Spleen (tissue), 11 donors: Measurements from ENCODE around the gene FBXO11. TPM values are rescaled to one million over a fixed set of nuclear protein-coding genes. Genes with fewer than 3 reads are reported as not detected.
A peak's percentile ranks its signal among the peaks of the same experiment; 100 is the strongest.

Experiments used
- DNase-seq: peaks from one replicate; pipeline ENCODE4 v3.0.0-alpha.2; 2020
- H3K27ac ChIP-seq, 8 donors: fragments of 200-600 bp; sonication (generic) in 7 of 8; 1 replicate in 4 of 8; 2 replicates in 4 of 8; pipeline versions ENCODE4 v1.5.0 to v1.8.0; 2016 to 2021; ENCODE audit warnings: inconsistent platforms in 4 of 8, mild to moderate bottlenecking in 4 of 8, moderate library complexity in 1 of 8
- H3K27me3 ChIP-seq, 7 donors: fragments of 200-600 bp; sonication (generic) in 6 of 7; replicated peaks in 1 of 7; 1 replicate in 4 of 7; 2 replicates in 3 of 7; pipeline versions ENCODE4 v1.5.0 to v1.8.0; 2016 to 2021; ENCODE audit warnings: inconsistent platforms in 3 of 7, mild to moderate bottlenecking in 1 of 7
- H3K36me3 ChIP-seq, 6 donors: fragments of 200-600 bp; sonication (generic) in 5 of 6; 1 replicate in 4 of 6; 2 replicates in 2 of 6; pipeline versions ENCODE4 v1.5.0 to v1.8.0; 2016 to 2021; ENCODE audit warnings: inconsistent platforms in 2 of 6
- H3K4me1 ChIP-seq, 6 donors: fragments of 200-600 bp; sonication (generic) in 5 of 6; 1 replicate in 3 of 6; 2 replicates in 3 of 6; pipeline versions ENCODE4 v1.5.0 to v1.8.0; 2016 to 2021; ENCODE audit warnings: inconsistent platforms in 3 of 6
- H3K4me3 ChIP-seq, 8 donors: fragments of 200-600 bp; sonication (generic) in 7 of 8; 1 replicate in 4 of 8; 2 replicates in 4 of 8; pipeline versions ENCODE4 v1.5.0 to v1.8.0; 2016 to 2021; ENCODE audit warnings: inconsistent platforms in 4 of 8, mild to moderate bottlenecking in 4 of 8, moderate library complexity in 2 of 8
- H3K9me3 ChIP-seq, 8 donors: fragments of 200-600 bp; sonication (generic) in 7 of 8; 1 replicate in 4 of 8; 2 replicates in 4 of 8; pipeline versions ENCODE4 v1.5.0 to v1.8.0; 2016 to 2021; ENCODE audit warnings: inconsistent platforms in 4 of 8
- POLR2A ChIP-seq, 3 donors: fragments of 450-650 bp; IDR thresholded peaks; one replicate each; pipeline ENCODE4 v1.5.1; 2017; ENCODE audit warnings: antibody characterized with exemption in 3 of 3, mild to moderate bottlenecking in 1 of 3
- POLR2AphosphoS5 ChIP-seq, 3 donors: sonication (generic); formaldehyde crosslinking; IDR thresholded peaks; one replicate each; pipeline ENCODE4 v1.5.1; 2017; ENCODE audit warnings: antibody characterized with exemption in 3 of 3
- WGBS, 5 donors: extraction: QIAGEN DNeasy Blood & Tissue Kit in 3 of 5; methylation state at CpG; one replicate each; pipeline versions ENCODE4 v1.1.5 to v1.1.7; 2013 to 2018; 5-methylcytosine and 5-hydroxymethylcytosine counted together
- intact Hi-C: fragments of 100-400 bp; cut with DNase I; formaldehyde crosslinking; loops from one replicate; pipeline ENCODE4 v1.15.0; 2023; ENCODE audit warnings: low total_unique reads
- polyA plus RNA-seq, 3 donors: library from polyadenylated mRNA; stranded (reverse); fragments of 200-250 nt; gene quantifications; one replicate each; pipeline ENCODE4 v1.2.1, GENCODE V29; 2013
- total RNA-seq, 7 donors: library from RNA; depleted of rRNA in 3 of 7; stranded (reverse); fragments of >200 nt in 3 of 7; fragmentation: NEBNext Ultra II Directional in 4 of 7; extraction: Animal tissue kit (Norgen Biotek cat#: 25700) in 4 of 7; gene quantifications; one replicate each; pipeline versions ENCODE4 v1.1.0 to v1.2.1, GENCODE V29; 2016 to 2021
- TF ChIP-seq, protein P1 (sequence below), 11 experiments: fragments of 200-600 bp in 7 of 11; fragments of 450-650 bp in 4 of 11; sonication (generic) in 4 of 11; IDR thresholded peaks in 8 of 11; conservative IDR thresholded peaks in 3 of 11; 1 replicate in 7 of 11; 2 replicates in 4 of 11; pipeline versions ENCODE4 v1.4.0 to v1.8.0; 2016 to 2021; ENCODE audit warnings: antibody characterized with exemption in 11 of 11, inconsistent platforms in 4 of 11, mild to moderate bottlenecking in 1 of 11
- donor health status: healthy with polysubstance abuse.
- donor health status: DM: no; HTN: no; CAD: no; lungs with moderate emphysema.
- donor health status: DM: no; HTN: no; CAD: no.
- donor health status: Bipolar disorder and iron deficiency.
- donor health status: healthy.
- donor health status: DM: no; HTN: no; CAD: no.
- donor health status: DM: yes; HTN: yes; CAD: no.

FBXO11 gene
- total and polyA plus RNA-seq, 10 donors: 23.9 to 91.3 (median 72.6) TPM

- Histone ChIP-seq H3K36me3 (no peaks in the 10 kb centered on the region), H3K9me3 (no peaks in the 10 kb centered on the region), H3K4me1 (peaks cover 7 to 51% (median 35%) of the 10 kb centered on the region in 6 donors), H3K27me3 (no peaks in the 10 kb centered on the region), H3K27ac (peak overlapping the region in 5 of 8 donors; percentile 93 to 96 (median 95)), H3K4me3 (peak overlapping the region; percentile 82 to 100 (median 98))
- TF ChIP-seq POLR2A (IDR thresholded peaks at IDR 0.05) (no peak), POLR2AphosphoS5 (IDR thresholded peaks at IDR 0.05) (no peak)
- TF ChIP-seq, protein P1, sequence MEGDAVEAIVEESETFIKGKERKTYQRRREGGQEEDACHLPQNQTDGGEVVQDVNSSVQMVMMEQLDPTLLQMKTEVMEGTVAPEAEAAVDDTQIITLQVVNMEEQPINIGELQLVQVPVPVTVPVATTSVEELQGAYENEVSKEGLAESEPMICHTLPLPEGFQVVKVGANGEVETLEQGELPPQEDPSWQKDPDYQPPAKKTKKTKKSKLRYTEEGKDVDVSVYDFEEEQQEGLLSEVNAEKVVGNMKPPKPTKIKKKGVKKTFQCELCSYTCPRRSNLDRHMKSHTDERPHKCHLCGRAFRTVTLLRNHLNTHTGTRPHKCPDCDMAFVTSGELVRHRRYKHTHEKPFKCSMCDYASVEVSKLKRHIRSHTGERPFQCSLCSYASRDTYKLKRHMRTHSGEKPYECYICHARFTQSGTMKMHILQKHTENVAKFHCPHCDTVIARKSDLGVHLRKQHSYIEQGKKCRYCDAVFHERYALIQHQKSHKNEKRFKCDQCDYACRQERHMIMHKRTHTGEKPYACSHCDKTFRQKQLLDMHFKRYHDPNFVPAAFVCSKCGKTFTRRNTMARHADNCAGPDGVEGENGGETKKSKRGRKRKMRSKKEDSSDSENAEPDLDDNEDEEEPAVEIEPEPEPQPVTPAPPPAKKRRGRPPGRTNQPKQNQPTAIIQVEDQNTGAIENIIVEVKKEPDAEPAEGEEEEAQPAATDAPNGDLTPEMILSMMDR (IDR thresholded peaks at IDR 0.05 in 8 of 11, conservative IDR thresholded peaks at IDR 0.05 in 3 of 11): no peak
- 43 to 55% (median 50%) methylated on average over 28 of the region's 28 CpGs for WGBS, 5 donors
- intact Hi-C loops: no loop called here
- no peak for DNase-seq
These were observed 121.9 kb downstream of the FBXO11 start for GRCh38 chr2:47784352-47784851.

GRCh38 chr2:47783486-47784351 lies 122.6 kb downstream of the FBXO11 start:
- TF ChIP-seq, protein P1 (IDR thresholded peaks at IDR 0.05 in 8 of 11, conservative IDR thresholded peaks at IDR 0.05 in 3 of 11): no peak
- TF ChIP-seq POLR2A (IDR thresholded peaks at IDR 0.05) (no peak), POLR2AphosphoS5 (IDR thresholded peaks at IDR 0.05) (peak in 1 of 3 donors; percentile 35)

DNA sequence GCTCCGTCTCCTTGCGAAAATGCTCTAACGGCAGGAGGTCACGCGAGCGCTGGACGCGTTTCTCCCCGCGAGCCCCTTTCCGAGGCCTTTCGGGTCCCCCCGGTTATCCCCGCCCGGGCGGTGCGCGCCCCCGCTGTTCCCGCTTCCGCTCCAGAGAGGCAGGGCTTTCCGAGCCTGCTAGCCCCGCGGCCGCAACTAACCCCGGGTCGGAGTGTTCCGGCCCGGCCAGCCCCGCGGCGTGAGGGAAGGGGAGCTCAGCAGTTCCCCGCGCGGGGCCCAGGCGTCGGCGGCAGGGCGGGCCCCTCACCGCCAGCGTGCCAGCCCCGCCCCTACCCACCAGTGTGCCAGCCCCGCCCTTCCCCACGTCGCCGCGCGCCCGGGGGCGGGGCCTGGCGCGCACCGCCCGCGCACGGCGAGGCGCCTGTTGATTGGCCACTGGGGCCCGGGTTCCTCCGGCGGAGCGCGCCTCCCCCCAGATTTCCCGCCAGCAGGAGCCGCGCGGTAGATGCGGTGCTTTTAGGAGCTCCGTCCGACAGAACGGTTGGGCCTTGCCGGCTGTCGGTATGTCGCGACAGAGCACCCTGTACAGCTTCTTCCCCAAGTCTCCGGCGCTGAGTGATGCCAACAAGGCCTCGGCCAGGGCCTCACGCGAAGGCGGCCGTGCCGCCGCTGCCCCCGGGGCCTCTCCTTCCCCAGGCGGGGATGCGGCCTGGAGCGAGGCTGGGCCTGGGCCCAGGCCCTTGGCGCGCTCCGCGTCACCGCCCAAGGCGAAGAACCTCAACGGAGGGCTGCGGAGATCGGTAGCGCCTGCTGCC lies 123.4 kb downstream of the FBXO11 start, which contains the start of gene MSH6:
Gene MSH6 (plus strand): TSS at position 475 of the 815 bp plus-strand sequence. CDS start 89 bp downstream, at position 564.
- no peaks in the 10 kb centered on the region for H3K27me3 ChIP-seq
- intact Hi-C loops: no loop called here
- H3K4me3 ChIP-seq: peak within 1 kb of the TSS; percentile 82 to 100 (median 98)
- no peaks in the 10 kb centered on the region for H3K9me3 ChIP-seq
- WGBS, 5 donors: 0 to 1% (median 0%) methylated on average over 35 to 98 of the region's 98 CpGs
- DNase-seq: peak; percentile 97
- TF ChIP-seq, protein P1 (IDR thresholded peaks at IDR 0.05 in 8 of 11, conservative IDR thresholded peaks at IDR 0.05 in 3 of 11): peak in 3 of 11 experiments; percentile 34 to 37 (median 36)
- no peak for TF ChIP-seq POLR2A (IDR thresholded peaks at IDR 0.05)
- peak; percentile 88 to 91 (median 91) for TF ChIP-seq POLR2AphosphoS5 (IDR thresholded peaks at IDR 0.05)
- H3K36me3 ChIP-seq: no peaks in the 10 kb centered on the region
- peak within 1 kb of the TSS; percentile 57 to 96 (median 94) for H3K27ac ChIP-seq
- H3K4me1 ChIP-seq: peaks cover 7 to 51% (median 35%) of the 10 kb centered on the region in 6 donors

More at GRCh38 chr2:47783486-47784351, 122.6 kb downstream of the FBXO11 start:
- peak overlapping the region; percentile 82 to 100 (median 98) for H3K4me3 ChIP-seq
- no peaks in the 10 kb centered on the region for H3K9me3 ChIP-seq
- H3K27me3 ChIP-seq: no peaks in the 10 kb centered on the region
- WGBS, 5 donors: 0 to 1% (median 1%) methylated on average over 58 to 71 of the region's 71 CpGs
- DNase-seq: peak; percentile 92
- H3K4me1 ChIP-seq: peaks cover 7 to 51% (median 35%) of the 10 kb centered on the region in 6 donors
- H3K36me3 ChIP-seq: no peaks in the 10 kb centered on the region
- peak overlapping the region; percentile 57 to 96 (median 94) for H3K27ac ChIP-seq
- intact Hi-C loops: no loop called here
